Effector memory CD8-positive, alpha-beta T cell (primary cell): ENCODE data around the gene CCBE1.

Experiments
- ATAC-seq: fragments of 150-1000 bp; cut with Tn5 transposase; replicated peaks from 2 replicates; pipeline ENCODE4 v1.10.0; 2021; ENCODE audit warnings: mild to moderate bottlenecking, moderate library complexity
- DNase-seq, 3 experiments: peaks; one replicate each; pipeline ENCODE4 v3.0.0; 2021
- H3K27ac Mint-ChIP-seq, 2 donors: one replicate each; pipeline ENCODE4 v1.8.0; 2022; ENCODE audit warnings: mild to moderate bottlenecking in 2 of 2, mixed read lengths in 2 of 2, moderate library complexity in 2 of 2
- H3K27me3 Mint-ChIP-seq, 2 donors: one replicate each; pipeline ENCODE4 v1.8.0; 2022; ENCODE audit warnings: mixed read lengths in 2 of 2
- H3K36me3 Mint-ChIP-seq: one replicate; pipeline ENCODE4 v1.8.0; 2022; ENCODE audit warnings: mild to moderate bottlenecking, moderate library complexity, mixed read lengths; ENCODE audit not compliant: insufficient read depth
- H3K4me1 Mint-ChIP-seq, 2 donors: one replicate each; pipeline ENCODE4 v1.8.0; 2022; ENCODE audit warnings: low read depth in 2 of 2, mixed read lengths in 2 of 2
- H3K4me3 Mint-ChIP-seq, 2 donors: one replicate each; pipeline ENCODE4 v1.8.0; 2022; ENCODE audit warnings: mild to moderate bottlenecking in 2 of 2, mixed read lengths in 2 of 2, moderate library complexity in 2 of 2
- H3K9me3 Mint-ChIP-seq, 2 donors: one replicate each; pipeline ENCODE4 v1.8.0; 2022; ENCODE audit warnings: mixed read lengths in 2 of 2

Gene CCBE1

DNA sequence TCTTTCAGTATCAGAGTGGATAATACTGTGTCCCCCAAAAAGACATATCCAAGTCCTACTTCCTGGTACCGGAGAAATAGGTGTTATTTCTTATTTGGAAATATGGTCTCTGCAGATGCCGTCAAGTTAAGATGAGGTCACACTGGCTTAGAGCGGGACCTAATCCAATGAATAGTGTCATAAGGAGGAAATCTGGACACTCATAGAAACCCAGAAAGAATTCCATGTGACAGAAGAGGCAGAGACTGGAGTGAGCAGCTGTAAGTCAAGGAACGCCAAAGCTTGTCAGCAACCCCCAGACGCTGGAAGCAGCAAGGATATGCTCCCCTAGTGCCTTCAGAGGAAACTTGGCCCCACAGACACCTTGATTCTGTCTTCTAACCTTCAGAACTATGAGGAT lies 69.8 kb downstream of the CCBE1 start:
- ATAC-seq (no peak), DNase-seq (no peak)
- peaks cover 0 to 3% of the 10 kb centered on the region in 2 donors for H3K9me3 Mint-ChIP-seq
- no peaks in the 10 kb centered on the region for H3K36me3 Mint-ChIP-seq
- no peak overlapping the region for H3K4me3 Mint-ChIP-seq
- H3K27ac Mint-ChIP-seq, result no peak overlapping the region
- H3K4me1 Mint-ChIP-seq, result no peaks in the 10 kb centered on the region
- H3K27me3 Mint-ChIP-seq, result peaks cover 10 to 15% of the 10 kb centered on the region in 2 donors

GRCh38 chr18:59624369-59624765 lies 72.9 kb downstream of the CCBE1 start:
- DNase-seq, result no peak
- peaks cover 0 to 3% of the 10 kb centered on the region in 2 donors for H3K9me3 Mint-ChIP-seq
- ATAC-seq, result no peak
- H3K4me1 Mint-ChIP-seq, result no peaks in the 10 kb centered on the region
- H3K4me3 Mint-ChIP-seq, result no peak overlapping the region
- H3K27me3 Mint-ChIP-seq, result peaks cover 25 to 40% of the 10 kb centered on the region in 2 donors
- H3K27ac Mint-ChIP-seq, result no peak overlapping the region
- peaks cover 3% of the 10 kb centered on the region for H3K36me3 Mint-ChIP-seq

DNA sequence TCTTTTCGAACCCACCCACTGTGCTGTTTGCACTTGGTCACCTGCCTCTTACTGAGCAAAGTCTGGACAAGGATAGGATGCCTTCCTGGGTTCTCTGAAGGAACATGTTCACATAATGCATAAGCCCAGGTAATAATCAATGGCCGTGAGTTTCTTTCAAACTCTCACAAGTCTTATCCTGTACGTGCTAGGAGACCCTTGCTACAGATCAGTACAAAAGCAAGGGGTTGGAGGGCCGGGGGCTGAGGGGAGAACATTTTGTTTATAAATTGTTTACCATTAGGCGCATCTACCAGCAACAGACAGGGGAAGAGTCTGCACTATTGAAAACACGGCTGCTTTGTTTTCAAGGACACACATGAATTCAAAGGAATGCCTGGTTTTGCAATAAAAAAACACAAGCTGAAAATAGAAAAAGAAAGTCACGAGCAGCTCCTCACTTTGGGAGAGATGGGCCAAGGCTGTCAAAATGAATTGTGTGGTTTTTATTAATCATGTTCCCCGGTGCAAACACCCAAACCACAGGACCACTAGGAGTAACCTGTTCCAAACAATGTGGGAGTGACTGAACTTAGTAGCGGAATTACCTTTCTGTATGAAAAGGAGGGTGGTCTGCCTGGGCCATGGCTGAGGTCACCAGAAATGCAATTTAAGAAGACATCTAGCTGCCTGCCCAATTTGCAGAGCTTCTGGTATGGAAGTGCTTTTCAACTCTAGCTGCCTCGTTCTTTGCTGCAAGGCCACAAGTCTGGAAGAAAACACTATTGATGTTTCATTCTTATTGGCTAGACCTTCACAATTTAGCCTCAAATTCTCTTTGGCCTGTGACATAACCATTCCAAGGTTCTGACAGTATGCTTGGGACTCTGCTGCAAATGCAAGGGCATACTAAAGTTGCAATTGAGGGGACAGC lies 73.5 kb downstream of the CCBE1 start:
- Mint-ChIP-seq H3K4me3 (no peak overlapping the region), H3K9me3 (no peaks in the 10 kb centered on the region), H3K36me3 (peaks cover 3% of the 10 kb centered on the region), H3K4me1 (no peaks in the 10 kb centered on the region), H3K27ac (no peak overlapping the region), H3K27me3 (peaks cover 19 to 38% of the 10 kb centered on the region in 2 donors)
- no peak for ATAC-seq
- DNase-seq, result no peak

- Mint-ChIP-seq H3K27ac (no peak overlapping the region), H3K36me3 (peaks cover 3% of the 10 kb centered on the region), H3K4me1 (no peaks in the 10 kb centered on the region), H3K9me3 (no peaks in the 10 kb centered on the region), H3K4me3 (no peak overlapping the region), H3K27me3 (peaks cover 19 to 31% of the 10 kb centered on the region in 2 donors)
- no peak for ATAC-seq
- DNase-seq, result no peak
Measured at GRCh38 chr18:59621027-59621426, 76.2 kb downstream of the CCBE1 start.

- Mint-ChIP-seq H3K9me3 (no peaks in the 10 kb centered on the region), H3K4me1 (no peaks in the 10 kb centered on the region), H3K27me3 (peaks cover 19 to 31% of the 10 kb centered on the region in 2 donors), H3K27ac (no peak overlapping the region), H3K36me3 (peaks cover 3% of the 10 kb centered on the region), H3K4me3 (no peak overlapping the region)
- ATAC-seq, result no peak
- no peak for DNase-seq
Measured at GRCh38 chr18:59620381-59620780, 76.8 kb downstream of the CCBE1 start.

DNA sequence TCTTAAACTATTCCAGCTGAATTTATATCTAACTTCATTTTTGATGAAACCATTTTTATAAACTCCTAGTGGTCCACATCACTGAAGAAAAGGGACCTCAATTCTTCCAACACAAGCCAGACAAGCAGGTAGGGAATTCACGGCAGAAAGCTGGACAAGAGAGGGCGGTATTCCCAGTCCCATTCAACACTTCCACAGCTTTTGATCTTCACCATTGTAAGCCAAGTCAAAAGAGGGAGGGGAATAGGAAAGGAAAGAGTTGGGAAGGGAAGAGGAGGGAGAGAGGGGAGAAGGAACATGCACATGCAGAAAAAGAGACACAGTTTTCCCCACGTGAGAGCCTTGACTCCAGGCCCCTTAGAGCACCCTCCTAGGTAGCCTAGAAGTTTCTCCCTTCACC lies 77.4 kb downstream of the CCBE1 start:
- no peak for ATAC-seq
- no peak overlapping the region for H3K27ac Mint-ChIP-seq
- no peaks in the 10 kb centered on the region for H3K4me1 Mint-ChIP-seq
- peaks cover 19 to 31% of the 10 kb centered on the region in 2 donors for H3K27me3 Mint-ChIP-seq
- no peaks in the 10 kb centered on the region for H3K9me3 Mint-ChIP-seq
- no peak for DNase-seq
- no peak overlapping the region for H3K4me3 Mint-ChIP-seq
- H3K36me3 Mint-ChIP-seq, result peaks cover 3% of the 10 kb centered on the region

DNA sequence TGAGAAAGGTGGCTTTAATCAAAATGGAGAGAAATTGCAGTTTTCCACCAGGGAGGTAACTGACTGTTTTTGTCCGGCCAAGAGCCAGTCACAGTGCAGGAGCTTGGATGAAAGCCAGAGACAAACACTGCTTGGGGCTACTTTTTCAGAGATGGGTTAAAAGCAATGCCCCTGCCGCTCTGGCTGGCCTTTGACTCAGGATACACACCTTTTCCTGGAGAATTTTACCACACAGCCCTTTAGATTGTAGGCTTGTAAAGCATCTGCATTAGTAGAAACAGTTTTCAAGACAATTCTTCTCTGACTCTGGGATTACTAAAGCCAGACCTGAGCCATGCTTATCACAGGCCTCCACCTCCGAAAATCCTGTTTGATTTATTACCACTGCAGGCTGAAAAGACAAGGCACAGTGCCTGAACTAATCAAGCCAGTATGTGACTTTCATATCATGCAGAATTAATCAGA lies 79.7 kb downstream of the CCBE1 start:
- H3K36me3 Mint-ChIP-seq, result peaks cover 3% of the 10 kb centered on the region
- H3K9me3 Mint-ChIP-seq, result no peaks in the 10 kb centered on the region
- DNase-seq (no peak), ATAC-seq (no peak)
- no peaks in the 10 kb centered on the region for H3K4me1 Mint-ChIP-seq
- no peak overlapping the region for H3K4me3 Mint-ChIP-seq
- no peak overlapping the region for H3K27ac Mint-ChIP-seq
- H3K27me3 Mint-ChIP-seq, result peaks cover 19 to 26% of the 10 kb centered on the region in 2 donors

DNA sequence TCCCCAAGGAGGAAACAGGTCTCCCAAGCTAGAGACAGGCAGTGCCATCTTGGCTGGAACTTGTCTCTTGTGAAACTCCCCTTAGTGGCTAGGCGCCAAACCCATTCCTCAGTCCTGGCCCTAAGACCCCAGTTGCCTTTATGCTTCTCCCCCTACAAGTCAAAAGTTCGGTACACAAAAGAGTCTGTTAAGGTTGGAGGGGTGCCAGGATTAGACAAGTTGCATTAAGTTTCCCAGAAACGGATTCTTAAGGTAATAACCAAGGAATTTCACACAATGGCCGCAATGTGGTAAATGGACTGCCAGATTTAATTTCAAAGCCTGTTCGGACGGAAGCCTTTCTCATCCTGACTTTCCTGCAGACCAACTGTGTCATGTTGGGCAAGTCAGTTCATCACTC lies 80.7 kb downstream of the CCBE1 start:
- Mint-ChIP-seq H3K27me3 (peaks cover 14 to 16% of the 10 kb centered on the region in 2 donors), H3K4me1 (no peaks in the 10 kb centered on the region), H3K9me3 (no peaks in the 10 kb centered on the region), H3K27ac (no peak overlapping the region), H3K4me3 (no peak overlapping the region), H3K36me3 (peaks cover 3% of the 10 kb centered on the region)
- ATAC-seq (no peak), DNase-seq (no peak)

DNA sequence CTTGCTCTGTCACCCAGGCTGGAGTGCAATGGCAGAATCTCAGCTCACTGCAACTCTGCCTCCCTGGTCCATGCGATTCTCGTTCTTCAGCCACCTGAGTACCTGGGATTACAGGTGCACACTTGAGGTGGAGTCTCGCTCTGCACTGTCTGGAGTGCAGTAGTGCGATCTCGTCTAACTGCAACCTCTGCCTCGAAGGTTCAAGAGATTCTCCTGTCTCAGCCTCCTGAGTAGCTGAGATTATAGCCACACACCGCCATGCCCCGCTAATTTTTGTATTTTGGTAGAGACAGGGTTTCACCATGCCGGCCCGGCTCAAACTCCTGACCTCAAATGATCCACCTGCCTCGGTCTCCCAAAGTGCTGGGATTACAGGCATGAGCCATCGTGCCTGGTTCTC lies 83.3 kb downstream of the CCBE1 start:
- Mint-ChIP-seq H3K36me3 (no peaks in the 10 kb centered on the region), H3K9me3 (peaks cover 2 to 6% of the 10 kb centered on the region in 2 donors), H3K27ac (no peak overlapping the region), H3K4me1 (no peaks in the 10 kb centered on the region), H3K4me3 (no peak overlapping the region), H3K27me3 (no peaks in the 10 kb centered on the region)
- ATAC-seq (no peak), DNase-seq (no peak)

DNA sequence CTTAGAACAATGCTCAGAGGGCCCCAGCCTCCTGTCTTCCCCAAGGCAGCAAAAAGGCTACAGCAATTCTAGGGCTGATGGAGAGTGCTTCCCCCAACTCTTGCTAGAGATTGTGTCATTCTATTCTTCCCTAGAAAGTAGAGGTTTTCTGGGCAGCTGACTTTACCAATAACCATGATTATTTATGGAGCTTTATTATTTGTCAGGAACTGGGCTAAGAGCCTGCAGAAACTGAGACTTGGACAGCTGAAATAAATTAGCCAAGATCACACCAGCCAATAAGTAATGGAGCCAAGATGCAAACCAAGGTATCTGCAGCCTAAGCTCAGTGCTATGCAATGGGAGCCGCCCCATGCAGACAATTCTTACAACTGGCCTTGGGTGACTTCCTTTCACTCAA lies 84.8 kb downstream of the CCBE1 start:
- Mint-ChIP-seq H3K4me1 (no peaks in the 10 kb centered on the region), H3K27ac (no peak overlapping the region), H3K4me3 (no peak overlapping the region), H3K27me3 (no peaks in the 10 kb centered on the region), H3K9me3 (peaks cover 2 to 9% of the 10 kb centered on the region in 2 donors), H3K36me3 (no peaks in the 10 kb centered on the region)
- ATAC-seq (no peak), DNase-seq (no peak)

DNA sequence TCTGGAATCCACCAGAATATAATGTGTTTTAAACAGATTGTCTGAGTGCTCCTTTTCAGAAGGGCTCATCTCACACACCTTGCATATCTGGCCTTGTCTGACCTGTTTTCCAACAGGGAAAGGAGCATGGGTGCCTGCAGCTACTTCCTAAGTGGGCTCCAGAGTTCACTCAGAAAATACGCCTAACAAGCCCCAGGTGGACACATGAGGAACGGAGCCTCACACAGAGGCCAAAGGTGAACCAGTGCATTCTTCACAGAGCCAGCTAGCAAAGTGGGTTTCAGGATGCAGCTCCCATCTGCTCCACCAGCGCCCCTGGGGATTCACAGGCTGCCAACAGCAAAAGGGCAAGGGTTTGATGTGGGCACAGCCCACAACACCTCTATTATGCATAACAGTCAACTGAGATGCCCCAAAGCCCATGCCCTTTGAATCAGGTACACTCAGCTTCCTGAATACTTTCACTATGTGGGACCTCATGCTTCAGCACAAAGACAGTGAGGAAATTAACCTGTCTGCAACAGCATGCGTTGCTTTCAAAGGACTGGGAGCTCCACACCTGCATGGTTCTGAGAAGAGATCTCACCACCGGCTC lies 86.6 kb downstream of the CCBE1 start:
- no peak overlapping the region for H3K4me3 Mint-ChIP-seq
- no peaks in the 10 kb centered on the region for H3K4me1 Mint-ChIP-seq
- DNase-seq, result no peak
- no peaks in the 10 kb centered on the region for H3K27me3 Mint-ChIP-seq
- ATAC-seq, result no peak
- H3K27ac Mint-ChIP-seq, result no peak overlapping the region
- peaks cover 2 to 9% of the 10 kb centered on the region in 2 donors for H3K9me3 Mint-ChIP-seq
- H3K36me3 Mint-ChIP-seq, result no peaks in the 10 kb centered on the region

- H3K4me1 Mint-ChIP-seq, result no peaks in the 10 kb centered on the region
- DNase-seq (no peak), ATAC-seq (no peak)
- no peaks in the 10 kb centered on the region for H3K27me3 Mint-ChIP-seq
- H3K4me3 Mint-ChIP-seq, result no peak overlapping the region
- no peaks in the 10 kb centered on the region for H3K36me3 Mint-ChIP-seq
- H3K27ac Mint-ChIP-seq, result no peak overlapping the region
- H3K9me3 Mint-ChIP-seq, result peaks cover 2 to 9% of the 10 kb centered on the region in 2 donors
Measured at GRCh38 chr18:59609654-59610053, 87.6 kb downstream of the CCBE1 start.

GRCh38 chr18:59607471-59607870 lies 89.8 kb downstream of the CCBE1 start:
- no peaks in the 10 kb centered on the region for H3K27me3 Mint-ChIP-seq
- H3K9me3 Mint-ChIP-seq, result peaks cover 2 to 9% of the 10 kb centered on the region in 2 donors
- DNase-seq (no peak), ATAC-seq (no peak)
- H3K36me3 Mint-ChIP-seq, result no peaks in the 10 kb centered on the region
- no peak overlapping the region for H3K27ac Mint-ChIP-seq
- no peak overlapping the region for H3K4me3 Mint-ChIP-seq
- H3K4me1 Mint-ChIP-seq, result no peaks in the 10 kb centered on the region

- no peak overlapping the region for H3K27ac Mint-ChIP-seq
Measured at GRCh38 chr18:59607078-59607379, 90.2 kb downstream of the CCBE1 start.

More at GRCh38 chr18:59607078-59607379, 90.2 kb downstream of the CCBE1 start:
- DNase-seq, result no peak
- Mint-ChIP-seq H3K9me3 (peaks cover 2 to 9% of the 10 kb centered on the region in 2 donors), H3K4me1 (no peaks in the 10 kb centered on the region), H3K27me3 (no peaks in the 10 kb centered on the region), H3K36me3 (no peaks in the 10 kb centered on the region), H3K4me3 (no peak overlapping the region)
- no peak for ATAC-seq
